ENCODE measurements around the gene TMEM40.
A peak's percentile ranks its signal among the peaks of the same experiment; 100 is the strongest.

Gene TMEM40

DNA sequence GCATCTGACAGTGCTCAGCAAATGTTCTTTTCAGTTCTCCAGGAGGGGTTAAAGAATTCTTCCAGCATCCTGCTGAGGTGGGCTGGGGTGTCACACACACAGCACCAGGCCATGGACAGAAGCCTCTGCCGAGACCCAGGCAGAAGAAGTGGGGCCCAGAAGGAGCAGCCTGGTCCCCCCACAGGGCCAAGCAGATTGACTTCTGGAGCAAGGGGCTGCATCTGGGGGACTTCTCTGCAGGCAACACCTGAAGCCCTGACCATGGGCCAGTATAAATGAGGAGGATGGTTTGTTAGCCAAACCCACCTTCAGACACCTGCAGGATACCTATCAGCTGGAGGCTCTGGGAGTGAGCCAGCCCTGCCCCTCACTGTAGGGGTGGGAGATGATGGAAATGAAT, 16.2 kb upstream of the TMEM40 start:
- no peak for DNase-seq

DNA sequence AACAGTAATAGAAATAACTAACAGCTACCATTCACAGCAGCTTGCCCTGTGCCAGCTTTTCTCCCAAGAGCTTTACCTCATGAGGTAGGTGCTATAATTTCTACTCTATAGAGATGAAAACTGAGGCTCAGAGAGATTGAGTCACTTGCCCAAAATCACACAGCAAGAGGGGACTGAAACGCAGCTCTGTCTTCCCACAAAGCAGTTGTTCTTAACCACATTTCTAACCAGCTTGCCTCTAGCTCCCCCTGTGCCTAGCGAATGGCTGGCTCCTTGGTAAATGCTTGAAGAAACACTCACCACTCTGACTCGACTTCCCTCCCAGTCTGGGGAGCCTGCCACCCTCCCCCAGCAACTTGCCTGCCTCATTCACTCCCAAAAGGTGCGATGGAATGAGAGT, 15.6 kb upstream of the TMEM40 start:
- DNase-seq = no peak

DNA sequence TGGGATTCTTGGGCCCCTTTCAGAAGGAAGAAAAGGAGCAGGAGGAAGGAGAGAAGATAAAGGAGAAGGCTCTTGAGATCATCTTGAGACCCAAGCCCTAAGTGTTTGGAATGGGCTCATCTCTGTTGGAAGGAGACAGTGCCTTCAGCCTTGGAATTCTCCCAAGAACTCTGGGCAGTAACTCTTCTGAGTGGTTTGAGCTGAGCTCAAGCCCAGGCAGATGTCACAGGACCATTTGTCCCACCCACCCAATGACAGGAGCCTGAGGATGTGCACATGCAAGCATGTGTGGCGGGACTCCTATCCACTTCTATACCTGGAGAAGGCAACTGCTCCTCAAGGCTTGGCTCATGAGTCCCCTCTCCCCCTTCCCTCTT, 14.6 kb upstream of the TMEM40 start:
- no peak for DNase-seq

DNA sequence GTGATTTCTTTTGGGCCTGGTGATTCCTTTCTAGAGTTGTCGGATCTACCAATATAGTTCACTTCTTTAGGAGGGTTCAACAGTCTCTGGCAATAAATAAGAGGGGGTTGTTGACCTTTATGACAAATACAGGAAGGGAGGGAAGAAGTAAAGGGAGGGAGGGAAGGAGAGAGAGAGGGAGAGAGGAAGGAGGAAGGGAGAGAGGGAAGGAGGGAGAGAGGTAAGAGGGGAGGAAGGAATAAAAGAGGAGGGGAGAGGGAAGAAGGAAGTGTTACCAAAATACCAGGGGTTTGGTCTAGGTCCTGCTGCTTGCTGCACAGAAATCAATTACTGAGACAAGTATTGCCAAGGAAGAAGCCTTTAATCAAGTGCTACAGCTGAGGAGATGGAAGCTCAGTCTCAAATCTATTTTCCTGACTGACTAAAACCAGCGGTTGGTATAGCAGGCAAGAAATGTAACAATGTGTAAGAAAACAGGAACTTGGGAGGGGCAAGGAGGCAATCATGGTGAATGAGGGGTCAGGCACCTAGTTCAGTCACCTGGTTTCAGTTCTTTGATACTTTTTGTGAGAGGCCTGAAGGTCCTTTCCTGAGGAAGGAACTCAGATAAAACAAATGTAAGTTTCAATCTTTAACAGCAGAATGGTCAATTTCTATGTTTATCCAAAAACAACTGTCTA, 14.1 kb upstream of the TMEM40 start:
- DNase-seq = no peak

DNA sequence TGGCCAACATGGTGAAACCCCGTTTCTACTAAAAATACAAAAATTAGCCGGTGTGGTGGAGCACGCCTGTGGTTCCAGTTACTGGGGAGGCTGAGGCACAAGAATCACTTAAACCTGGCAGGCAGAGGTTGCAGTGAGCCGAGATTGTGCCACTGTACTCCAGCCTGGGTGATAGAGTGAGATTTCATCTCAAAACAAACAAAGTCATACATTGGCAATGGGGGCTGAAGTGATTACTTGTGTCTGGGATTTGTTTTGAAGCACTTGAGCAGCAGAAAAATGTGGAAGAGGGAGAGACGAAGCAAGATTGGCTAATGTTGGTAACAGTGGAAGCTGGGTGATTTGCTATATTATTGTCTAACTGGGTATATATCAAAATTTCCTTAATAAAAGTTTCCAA, 13.4 kb upstream of the TMEM40 start:
- no peak for DNase-seq

DNA sequence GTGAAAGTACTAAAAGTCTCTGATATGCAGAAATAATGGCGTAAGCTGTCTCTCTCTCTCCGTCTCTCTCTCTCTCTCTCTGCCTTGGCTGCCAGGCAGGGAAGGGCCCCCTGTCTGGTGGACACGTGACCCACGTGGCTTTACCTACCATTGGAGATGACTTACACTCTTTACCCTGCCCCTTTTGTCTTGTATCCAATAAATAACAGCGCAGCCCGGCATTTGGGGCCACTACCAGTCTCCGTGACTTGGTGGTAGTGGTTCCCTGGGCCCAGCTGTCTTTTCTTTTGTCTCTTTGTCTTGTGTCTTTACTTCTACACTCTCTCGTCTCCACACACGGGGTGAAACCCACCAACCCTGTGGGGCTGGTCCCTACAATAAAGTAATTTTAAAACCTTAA, 12.2 kb upstream of the TMEM40 start:
- DNase-seq = no peak

DNA sequence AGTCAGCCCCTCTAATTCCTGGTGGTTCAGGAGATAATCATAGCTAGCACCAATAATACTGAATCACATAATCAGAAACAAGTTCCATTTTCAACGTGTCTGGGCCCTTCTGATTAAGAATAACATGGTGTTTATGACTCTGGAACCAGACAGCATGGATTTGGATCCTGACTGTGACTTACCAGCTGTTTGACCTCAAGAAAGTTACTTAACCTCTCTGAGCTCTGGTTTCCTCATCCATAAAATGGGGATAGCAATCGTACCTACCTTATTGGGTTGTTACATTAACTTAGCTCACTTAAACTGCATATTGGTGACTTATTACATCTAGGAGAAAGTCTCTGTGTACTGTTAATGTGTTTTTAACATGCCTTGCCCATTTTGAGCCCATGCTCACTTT, 10.7 kb upstream of the TMEM40 start:
- no peak for DNase-seq

DNA sequence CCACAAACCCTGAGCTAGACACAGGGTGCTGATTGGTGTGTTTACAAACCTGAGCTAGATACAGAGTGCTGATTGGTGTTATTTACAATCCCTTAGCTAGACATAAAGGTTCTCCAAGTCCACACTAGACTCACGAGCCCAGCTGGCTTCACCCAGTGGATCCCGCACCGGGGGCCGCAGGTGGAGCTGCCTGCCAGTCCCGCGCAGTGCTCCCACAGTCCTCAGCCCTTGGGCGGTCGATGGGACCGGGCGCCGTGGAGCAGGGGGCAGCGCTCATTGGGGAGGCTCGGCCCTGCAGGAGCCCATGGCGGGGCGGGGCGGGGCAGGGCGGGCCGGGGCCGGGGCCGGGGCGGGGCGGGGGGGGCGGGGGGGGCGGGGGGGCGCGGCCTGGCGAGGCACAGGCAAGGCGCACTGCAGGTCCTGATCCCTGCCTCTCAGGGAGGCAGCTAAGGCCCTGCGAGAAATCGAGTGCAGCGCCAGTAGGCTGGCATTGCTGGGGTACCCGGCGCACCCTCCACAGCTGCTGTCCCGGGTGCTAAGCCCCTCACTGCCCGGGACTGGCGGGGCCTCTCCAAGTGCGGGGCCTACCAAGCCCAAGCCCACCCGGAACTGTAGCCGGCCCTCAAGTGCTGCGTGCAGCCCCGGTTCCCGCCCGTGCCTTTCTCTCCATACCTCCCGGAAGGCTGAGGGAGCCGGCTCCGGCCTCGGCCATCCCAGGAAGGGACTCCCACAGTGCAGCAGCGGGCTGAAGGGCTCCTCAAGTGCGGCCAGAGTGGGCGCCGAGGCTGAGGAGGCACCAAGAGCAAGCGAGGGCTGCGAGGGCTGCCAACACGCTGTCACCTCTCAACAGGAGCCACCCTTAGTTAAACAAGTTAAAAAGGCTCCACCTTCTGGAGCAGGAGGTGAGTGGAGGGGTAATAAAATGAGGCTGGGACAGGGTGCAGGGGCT, 9.8 kb upstream of the TMEM40 start:
- DNase-seq = no peak

DNA sequence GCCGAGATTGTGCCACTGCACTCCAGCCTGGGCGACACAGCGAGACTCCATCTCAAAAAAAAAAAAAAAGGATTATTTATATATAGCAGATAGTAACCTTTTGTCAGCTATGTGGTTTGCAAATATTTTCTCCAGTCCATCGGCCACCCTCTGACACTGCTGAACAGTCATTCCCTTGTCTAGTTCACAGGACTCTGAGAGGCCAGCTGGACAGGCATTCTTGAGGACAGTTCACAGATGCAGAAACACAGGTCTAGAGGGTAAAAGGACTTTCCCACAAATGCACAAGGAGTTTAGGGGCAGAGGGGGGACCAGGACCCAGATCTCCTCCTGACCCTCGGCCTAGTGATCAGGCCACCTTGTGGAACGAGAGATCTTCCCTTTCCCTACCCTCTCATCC, 7.5 kb upstream of the TMEM40 start:
- DNase-seq = no peak

DNA sequence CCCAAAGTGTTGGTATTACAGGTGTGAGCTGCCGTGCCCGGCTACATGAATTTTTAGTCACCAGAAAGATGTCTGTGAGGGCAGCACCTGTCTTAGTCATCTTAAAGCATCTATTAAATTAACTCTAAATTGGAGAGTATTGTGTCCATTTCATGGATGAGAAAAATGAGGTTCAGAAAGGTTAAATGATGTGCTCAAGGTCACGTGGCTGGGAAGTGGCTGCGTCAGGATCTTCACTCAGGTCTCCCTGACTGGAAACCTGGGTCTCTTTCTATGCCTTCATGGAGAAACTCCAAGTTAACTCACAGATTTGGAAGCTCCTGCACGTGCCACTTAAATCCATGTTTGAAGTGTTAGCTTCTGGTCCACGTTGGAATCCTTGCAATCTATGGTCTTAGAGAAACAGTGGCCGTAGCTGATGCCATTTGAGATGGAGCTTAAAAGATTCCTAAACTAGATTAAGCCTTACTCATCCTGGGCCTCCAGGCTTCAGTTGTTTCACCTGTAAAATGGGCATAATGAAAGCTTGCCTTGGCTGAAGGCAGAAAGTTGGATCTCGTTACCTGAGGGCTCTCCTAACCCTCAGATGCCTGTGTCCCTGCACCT, 5.2 kb upstream of the TMEM40 start:
- DNase-seq = no peak

DNA sequence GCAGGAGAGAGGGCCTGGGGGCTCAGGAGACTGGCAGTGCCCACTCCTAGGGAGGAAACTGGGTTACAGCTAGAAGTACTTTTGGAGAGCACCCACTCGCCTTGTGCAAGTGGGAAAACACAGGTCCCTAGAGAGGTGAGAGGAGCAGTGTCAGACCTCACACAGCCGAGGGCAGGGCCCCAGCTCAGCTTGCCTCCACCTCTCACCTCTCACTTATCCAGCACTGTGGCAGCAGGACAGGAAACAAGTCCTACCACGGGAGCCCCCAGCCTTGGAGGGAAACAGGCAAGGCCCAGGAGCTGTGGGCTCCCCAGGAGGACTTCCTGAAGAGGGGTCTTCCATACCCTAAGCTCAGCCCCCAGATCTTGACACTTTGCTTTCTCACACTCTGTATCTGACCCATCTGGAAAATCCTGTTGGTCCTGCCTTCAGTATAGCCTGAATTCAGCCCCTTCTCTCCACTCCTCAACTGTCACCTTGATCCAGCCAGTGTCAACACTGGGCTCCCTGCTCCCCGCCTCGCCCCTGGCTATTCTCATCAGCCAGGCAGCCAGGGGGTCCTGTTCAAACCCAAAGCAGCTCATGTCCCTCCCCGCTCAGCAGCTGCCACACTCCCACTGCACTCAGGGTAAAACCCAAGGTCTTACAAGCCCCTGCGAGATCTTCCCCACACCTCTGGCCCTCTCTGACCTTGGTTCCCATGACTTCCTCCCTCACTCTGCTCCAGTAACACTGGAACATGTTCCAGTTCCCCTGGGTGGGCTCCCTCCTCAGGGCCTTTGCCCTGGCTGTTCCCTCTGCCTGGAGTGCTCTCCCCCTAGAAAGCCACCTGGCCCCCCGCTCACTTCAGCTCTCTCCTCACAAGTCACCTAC, 870 bp upstream of the TMEM40 start:
- DNase-seq = no peak

DNA sequence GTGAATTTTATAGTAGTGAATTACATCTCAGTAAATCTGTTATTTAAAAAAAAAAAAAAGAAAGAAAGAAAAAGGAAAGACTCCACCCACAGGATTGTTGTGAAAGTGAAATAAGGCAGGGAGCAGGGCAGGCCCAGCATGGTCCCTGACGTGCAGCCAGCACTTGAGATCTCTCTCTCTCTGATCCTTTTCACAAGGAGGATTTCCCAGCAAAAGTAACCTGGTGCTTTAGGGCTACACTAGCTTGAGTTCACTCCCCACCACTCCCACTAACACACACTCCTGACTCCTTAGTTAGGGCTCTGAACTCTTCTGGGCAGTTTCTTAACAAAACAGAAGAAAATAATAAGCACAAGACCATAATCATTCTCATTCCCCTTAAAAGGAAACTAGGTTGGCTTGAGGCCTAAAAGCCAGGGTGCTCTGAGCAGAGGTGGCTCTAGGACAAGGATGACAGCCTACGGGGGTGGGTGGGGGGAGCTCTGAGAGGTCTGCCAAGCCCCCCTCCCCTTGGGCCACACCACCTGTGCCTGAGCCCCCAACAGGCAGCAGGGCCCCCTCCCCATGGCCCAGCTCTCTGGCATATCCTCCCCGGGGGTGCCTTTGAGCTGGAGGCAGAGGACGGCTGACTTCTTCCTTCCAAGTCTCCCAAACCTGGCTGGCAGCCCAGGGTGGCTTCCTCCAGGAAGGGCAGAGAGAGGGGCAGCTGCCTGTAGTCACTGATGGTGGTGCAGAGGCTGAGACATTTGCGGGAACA, 856 bp downstream of the TMEM40 start:
- DNase-seq = no peak

DNA sequence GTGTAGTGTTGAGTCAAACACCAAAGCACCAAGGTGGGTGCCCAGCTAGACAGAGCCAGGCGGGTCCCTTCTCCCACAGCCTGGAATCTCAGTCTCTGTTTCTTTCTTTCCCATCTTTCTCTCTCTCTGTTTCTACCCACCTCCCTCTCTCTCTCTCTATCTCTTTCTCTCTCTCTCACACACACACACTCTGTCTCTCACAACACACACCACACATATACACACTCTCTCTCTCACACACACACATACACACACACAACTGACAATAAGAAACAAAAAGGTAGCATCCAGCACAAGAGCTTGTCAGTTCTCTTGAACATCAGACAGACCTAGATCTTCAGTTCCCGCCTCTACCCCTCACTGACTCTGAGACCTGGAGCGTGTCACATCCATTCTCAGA, 2.4 kb downstream of the TMEM40 start:
- DNase-seq = no peak

DNA sequence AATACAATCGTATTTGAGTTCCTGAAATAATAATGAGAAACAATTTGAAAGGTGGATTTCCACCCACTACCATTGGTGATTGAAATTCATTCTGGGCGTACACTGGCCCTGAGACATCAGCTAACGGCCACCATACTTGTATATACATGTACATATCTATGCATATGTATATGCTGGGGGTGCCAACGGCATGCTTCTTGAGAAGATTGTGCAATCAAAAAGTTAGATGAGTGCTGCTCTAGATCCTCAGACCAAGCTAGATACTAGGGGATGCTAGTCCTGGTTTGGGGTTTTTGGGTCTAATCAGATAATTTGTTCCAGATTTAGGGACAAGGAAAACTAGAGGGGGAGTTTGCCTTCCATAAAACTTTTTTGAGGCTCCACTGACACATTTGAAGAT, 2.9 kb downstream of the TMEM40 start:
- DNase-seq = no peak

DNA sequence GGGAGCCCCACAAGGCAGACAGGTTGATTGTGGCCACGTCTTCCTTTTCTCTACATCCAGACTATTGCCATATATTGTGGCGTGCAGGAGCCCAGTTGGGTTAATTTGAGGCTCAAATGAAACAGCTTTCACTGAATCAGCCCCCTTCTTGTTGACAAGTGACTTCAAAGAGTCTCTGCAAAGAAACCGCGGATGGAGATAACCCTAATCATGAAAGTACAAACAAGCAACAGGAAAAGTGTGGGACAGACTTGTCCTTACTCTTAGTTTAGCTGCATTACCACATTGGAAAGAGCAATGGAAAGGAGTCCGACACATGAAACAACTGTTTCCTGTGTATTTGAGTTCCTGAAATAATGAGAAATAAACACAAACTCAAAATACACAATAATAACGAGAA, 3.3 kb downstream of the TMEM40 start:
- no peak for DNase-seq

DNA sequence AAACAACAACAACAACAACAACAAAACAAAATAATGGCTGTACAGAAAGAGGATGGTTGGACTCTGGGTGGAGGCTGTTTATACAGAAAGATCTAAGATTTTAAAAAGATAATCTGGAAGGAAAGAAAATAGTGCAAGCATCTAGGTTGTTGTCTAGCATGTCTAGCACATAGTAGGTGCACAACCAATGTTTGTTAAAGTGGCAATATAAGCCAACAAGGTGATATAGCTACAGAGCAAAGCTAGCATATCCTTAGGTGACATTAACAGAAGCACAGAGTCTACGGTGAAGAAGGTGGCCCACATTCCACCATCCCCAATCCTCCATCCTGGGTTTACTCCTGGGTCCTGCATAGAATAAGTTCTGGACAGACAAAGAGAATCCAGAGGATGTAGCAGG, 4.7 kb downstream of the TMEM40 start:
- no peak for DNase-seq

DNA sequence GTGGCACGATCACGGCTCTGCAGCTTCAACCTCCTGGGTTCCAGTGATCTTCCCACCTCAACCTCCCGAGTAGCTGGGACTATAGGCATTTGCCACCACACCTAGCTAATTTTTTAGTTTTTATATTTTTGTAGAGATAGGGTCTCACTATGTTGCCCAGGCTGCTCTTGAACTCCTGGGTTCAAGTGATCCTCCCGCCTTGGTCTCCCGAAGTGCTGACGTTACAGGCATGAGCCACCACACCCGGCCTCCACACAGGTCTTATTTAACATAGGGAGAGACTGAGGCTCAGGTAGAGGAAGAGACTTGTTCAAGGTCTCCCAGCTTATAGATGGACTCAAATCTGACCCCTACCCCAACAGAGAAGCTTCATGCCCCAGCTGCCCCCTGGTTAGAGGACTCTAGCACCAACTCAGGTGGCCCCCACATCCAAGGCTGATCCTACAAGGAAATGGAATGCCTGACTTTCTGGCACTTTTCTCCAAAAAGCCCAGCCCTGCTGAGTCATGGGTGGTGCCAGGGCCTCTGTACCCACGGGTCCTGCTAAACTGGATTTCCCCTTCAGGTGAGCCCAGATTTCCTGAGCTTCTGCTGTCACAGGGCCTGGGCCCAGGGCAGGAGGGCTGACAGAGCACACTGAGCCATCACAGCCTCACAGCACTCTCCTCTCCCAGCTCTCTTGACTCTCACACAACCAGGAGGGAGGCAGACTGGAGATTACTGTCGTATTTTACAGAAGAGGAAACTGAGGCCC, 5.6 kb downstream of the TMEM40 start:
- no peak for DNase-seq

DNA sequence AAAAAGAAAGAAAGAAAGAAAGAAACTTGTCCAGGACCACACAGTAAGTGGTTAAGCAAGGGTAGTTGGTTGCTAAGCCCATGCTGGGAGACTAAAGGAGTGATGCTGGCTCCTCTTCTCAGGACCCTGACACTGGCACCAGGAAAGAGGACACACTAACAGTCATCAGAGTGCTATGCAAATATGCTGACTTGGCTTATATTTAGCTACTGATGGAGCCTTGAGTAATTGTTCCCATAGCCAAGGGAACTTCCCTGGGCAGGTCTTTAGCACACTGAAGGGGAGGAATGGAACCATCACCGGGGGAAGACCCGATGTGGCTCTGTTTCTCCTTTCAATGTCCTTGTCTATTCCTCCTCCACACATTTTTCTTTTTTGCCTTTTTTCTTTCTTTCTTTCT, 6.2 kb downstream of the TMEM40 start:
- no peak for DNase-seq

DNA sequence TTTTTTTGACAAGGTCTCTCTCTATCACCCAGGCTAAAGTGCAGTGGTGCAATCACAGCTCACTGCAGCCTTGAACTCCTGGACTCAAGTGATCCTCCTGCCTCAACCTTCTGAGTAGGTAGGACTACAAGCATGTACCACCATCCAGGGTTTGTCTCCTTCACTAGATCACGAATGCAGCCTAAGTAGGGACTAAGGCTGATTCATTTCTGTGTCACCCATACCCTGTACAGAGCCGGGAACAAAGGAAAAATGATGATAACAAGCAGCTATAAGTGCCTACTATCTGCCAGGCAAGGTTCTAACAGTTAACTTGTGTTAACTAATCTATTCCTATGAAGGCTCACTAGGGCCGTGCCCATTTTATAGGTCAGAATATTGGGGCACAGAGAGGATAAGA, 7.0 kb downstream of the TMEM40 start:
- DNase-seq = no peak

DNA sequence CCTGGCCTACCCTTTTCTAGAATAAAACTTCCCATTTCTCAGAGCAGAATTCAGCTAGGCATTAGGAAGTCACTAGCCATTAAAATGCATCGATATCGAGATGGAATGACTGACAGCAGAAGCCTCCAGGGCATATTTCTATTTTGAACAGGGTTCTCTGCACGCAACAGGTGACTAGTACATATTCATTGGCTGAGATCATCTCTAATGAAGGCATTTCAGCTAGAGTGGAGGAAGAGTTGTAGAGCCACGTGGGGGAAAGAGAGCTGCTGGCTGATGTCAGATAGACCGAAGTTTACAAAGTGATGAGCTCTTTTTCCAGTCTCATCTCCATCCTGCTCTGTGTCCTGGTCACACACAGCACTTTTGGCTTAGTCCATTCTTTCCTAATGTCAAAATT, 7.5 kb downstream of the TMEM40 start:
- no peak for DNase-seq

DNA sequence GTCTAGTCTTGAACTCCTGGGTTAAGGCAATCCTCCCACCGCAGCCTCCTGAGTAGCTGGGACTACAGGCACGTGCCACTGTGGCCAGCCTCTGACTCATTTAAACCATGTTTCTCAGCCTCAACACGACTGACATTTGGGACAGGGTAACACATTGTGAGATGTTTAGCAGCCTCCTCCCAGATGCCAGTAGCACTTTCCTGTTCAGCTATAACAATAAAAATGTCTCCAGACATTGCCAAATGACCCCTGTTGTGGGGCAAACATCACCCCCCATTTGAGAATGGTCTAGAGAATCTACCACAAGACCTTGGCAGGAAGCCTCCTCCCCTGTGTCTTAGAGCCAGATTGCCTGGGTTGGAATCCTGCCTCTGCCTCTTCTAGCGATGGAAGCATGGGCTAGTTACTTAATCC, 8.4 kb downstream of the TMEM40 start:
- peak; percentile 46 for DNase-seq

DNA sequence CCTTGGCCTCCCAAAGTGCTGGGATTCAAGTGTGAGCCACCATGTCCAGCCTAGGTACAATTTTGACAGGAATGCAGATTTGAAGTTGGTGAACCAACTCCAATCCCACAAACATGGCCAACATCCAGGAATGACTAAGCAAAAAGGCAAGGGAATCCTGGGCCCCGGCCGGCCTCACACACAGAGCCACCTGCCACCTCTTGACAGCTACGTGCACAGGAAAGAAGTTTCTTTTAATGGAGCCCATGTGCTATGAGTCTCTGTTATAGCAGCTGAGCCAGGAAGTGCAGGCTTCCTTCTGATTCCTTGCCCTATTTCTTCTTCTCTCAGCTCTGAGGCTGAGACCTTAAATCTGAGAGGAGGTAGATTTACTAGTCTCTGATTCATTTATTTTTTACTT, 8.8 kb downstream of the TMEM40 start:
- DNase-seq = no peak
